22Rv1 (cell line): ENCODE results near the gene KCTD21.
"Not testable (repeated sequence)": the region's sequence is repeated elsewhere in the genome, so short reads cannot be mapped to it uniquely, and the experiment has no call there.

Experiments
- H3K27ac ChIP-seq: fragments of 450-650 bp; 2 replicates; pipeline ENCODE4 v1.5.1; 2017
- ZFX ChIP-seq: fragments of 450-650 bp; IDR thresholded peaks from 2 replicates; pipeline ENCODE4 v1.6.1; 2017; ENCODE audit warnings: antibody characterized with exemption, borderline replicate concordance
- TF ChIP-seq, protein P1 (sequence below): fragments of 450-650 bp; IDR thresholded peaks from 2 replicates; pipeline ENCODE4 v1.5.1; 2017; ENCODE audit warnings: mild to moderate bottlenecking

The KCTD21 gene, protein sequence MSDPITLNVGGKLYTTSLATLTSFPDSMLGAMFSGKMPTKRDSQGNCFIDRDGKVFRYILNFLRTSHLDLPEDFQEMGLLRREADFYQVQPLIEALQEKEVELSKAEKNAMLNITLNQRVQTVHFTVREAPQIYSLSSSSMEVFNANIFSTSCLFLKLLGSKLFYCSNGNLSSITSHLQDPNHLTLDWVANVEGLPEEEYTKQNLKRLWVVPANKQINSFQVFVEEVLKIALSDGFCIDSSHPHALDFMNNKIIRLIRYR

DNA sequence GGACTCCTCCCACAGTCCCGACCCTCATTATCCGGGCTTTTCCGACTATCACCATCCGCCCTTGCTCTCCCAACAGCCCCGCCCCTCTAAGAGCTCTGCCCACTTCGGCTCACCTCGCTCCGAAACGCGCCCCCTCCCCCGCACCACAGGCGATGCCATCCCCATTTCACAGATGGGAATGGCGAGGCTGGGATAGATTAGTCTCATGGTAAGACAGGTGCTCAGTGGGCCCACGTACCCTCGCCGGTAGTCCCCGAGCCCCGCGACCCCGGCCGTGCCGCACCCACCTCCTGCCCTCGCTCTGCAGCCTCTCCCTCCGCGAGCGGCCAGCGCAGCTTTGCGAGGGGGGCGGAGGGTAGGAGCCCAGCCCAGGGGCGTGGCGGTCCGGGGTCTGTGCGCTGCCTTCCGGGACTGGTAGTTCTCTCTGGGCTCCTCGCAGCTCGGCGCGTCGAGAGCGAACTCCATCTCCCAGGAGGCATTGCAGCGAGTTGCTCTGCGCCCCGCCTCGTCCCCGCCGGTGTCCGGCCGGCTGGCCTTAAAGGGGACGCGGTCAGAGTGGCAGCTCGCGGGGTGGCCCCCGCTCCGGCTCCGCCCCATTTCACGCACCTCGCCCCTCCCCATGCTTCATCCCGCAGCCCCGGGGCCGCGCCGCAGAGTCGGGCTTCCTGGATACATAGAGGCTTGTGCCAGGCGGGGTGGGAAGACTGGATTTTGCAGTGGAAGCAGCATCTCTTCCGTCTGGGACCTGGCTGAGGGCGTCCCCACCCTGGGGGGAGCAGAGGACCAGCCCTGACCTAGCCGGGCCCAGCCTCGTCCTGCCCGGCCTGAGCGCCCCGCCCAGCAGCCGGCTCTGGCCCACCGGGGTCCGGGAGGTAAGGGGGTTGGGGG lies at the start of gene KCTD21, which contains the start of gene USP35:
Gene KCTD21, minus strand, starts transcription at position 341 of the 888 bp plus-strand sequence. CDS start 14,072 bp downstream, outside the sequence.
Gene USP35, plus strand, starts transcription at position 634 of the 888 bp plus-strand sequence. CDS start 7,327 bp downstream, outside the sequence.
- no peak for TF ChIP-seq ZFX
- TF ChIP-seq, protein P1, sequence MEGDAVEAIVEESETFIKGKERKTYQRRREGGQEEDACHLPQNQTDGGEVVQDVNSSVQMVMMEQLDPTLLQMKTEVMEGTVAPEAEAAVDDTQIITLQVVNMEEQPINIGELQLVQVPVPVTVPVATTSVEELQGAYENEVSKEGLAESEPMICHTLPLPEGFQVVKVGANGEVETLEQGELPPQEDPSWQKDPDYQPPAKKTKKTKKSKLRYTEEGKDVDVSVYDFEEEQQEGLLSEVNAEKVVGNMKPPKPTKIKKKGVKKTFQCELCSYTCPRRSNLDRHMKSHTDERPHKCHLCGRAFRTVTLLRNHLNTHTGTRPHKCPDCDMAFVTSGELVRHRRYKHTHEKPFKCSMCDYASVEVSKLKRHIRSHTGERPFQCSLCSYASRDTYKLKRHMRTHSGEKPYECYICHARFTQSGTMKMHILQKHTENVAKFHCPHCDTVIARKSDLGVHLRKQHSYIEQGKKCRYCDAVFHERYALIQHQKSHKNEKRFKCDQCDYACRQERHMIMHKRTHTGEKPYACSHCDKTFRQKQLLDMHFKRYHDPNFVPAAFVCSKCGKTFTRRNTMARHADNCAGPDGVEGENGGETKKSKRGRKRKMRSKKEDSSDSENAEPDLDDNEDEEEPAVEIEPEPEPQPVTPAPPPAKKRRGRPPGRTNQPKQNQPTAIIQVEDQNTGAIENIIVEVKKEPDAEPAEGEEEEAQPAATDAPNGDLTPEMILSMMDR, result no peak
- peak within 1 kb of the TSS; percentile 44 for H3K27ac ChIP-seq

DNA sequence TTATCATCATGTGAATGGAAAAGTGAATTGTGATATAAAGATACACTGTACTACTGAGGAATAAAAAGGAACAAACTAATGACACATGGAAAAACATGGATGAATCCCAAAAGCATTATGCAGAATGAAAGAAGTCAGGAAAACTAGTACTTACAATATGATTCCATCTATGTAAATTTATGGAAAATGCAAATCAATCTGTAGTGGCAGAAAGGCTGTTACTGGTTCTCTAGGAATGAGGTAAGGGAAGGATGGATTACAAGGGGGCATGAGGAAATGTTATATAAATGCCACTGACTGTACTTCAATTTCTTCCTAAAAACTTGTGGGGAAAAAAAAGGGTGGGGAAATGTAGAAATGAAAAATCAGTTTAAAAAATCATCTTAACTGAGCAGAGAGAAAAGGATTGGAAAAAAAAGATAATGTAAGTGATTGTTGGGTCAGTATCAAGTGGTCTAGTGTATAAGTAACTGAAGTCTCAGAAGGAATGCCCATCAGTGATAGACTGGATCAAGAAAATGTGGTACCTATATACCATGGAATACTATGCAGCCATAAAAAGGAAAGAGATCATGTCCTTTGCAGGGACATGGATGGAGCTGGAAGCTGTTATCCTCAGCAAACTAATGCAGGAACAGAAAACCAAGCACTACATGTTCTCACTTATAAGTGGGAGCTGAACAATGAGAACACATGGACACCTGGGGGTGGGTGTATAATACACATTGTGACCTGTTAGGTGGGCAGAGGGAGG lies 49.0 kb upstream of the KCTD21 start:
- no peak overlapping the region for H3K27ac ChIP-seq
- TF ChIP-seq, protein P1, result no peak
- TF ChIP-seq ZFX, result no peak

DNA sequence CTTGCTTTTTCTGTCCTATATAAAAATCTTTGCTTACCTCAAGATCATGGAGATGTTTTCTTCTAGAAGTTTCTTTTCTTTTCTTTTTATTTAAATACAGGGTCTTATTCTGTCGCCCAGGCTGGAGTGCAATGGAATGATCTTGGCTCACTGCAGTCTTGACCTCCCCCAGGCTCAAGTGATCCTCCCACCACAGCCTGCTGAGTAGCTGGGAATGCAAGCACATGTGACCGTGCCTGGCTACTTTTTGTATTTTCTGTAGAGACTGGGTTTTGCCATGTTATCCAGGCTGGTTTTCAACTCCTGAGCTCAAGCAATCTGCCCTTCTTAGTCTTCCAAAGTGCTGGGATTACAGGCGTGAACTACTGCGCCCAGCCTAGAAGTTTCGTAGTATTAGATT lies 45.6 kb upstream of the KCTD21 start:
- no peak overlapping the region for H3K27ac ChIP-seq
- TF ChIP-seq ZFX, result no peak
- TF ChIP-seq, protein P1, result no peak

DNA sequence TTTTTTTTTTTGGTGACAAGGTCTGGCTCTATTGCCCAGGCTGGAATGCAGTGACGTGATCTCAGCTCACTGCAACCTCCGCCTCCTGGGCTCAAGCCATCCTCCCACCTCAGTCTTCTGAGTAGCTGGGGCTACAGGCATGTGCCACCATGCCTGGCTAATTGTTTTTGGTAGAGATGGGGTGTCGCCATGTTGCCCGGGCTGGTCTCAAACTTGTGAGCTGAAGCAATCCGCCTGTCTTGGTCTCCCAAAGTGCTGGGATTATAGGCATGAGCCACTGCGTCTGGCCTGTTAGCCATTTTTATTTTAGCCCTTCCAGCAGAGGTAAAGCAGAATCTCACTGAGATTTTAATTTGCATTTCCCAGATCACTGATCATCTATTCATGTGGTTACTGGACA lies 44.6 kb upstream of the KCTD21 start:
- not testable (repeated sequence) for H3K27ac ChIP-seq

DNA sequence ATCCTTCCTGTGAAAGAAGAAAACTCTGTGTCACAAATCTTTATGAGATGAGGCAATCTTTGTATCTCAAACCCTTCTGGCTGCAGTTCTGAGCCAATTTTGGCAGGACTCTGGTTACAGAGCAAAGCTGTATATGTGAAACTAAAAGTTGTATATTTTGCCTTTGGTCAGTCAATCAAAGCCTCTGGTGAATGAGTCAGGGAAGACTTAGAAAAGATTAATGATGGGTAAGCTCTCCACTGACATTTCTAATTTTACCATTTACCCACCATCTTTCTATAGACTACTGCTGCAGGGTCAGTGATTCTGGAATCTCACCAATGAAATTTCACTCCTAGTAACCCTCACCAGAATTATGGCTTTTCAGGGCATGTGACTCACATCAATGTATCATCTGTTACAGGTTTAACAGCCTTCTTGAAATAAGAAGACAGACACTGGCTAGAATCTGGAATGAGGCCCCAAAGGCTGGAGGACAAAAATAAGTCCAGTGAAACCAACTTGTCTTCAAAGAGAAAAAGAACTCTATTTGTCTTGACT lies 43.6 kb upstream of the KCTD21 start:
- TF ChIP-seq, protein P1, result no peak
- no peak for TF ChIP-seq ZFX
- no peak overlapping the region for H3K27ac ChIP-seq

DNA sequence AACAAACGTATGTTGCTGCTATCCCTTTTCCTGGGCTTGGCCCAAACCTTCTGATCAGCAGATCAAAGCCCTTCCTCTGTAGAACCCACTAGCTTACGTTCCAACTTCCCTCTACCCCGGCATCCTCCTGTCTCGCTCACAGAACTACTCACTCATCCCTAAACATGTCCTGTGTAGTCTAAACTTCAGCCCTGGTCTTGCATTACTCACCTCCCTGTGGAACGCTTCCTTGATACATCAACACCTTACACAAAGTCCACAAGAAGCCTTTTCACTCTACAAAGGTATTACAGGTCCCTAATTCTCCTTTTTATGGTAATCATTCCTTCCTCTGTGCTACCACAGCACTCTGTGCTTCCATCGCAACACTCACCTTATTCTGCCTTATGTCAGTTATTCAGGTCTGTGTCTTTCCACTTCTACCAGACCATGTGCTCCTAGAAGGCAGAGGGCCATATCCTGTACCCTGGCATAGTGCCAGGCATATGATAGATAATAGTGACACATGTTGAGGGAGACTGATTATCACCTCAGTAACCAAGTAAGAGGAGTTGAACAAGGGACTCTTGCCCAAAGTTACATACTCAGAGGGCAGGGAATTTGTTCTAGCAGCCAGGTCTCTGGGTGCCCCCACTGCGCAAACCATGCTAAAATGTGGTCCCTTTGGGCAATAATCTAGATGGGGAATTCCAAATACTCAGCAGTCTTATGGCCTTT lies 41.9 kb upstream of the KCTD21 start:
- H3K27ac ChIP-seq, result no peak overlapping the region
- TF ChIP-seq, protein P1, result no peak
- TF ChIP-seq ZFX, result no peak

DNA sequence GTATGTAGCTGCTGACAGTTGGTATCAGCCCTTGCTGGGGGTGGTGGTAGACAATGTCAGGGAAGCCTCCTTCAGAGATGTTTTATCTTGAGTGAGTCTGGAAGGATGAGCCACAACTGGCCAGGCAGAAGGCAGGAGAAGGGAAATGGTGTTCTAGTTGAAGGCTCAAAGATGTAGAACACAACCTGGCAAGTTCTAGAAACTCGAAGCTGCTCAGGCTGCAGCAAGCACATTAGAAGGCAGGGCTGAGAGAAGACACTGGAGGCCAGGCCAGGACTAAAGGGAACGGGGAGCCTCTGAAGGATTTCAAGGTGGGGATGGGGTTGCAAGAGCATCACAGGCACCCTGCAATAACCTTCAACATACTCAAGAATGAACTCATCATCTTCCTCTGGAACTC lies 40.7 kb upstream of the KCTD21 start:
- TF ChIP-seq, protein P1, result no peak
- TF ChIP-seq ZFX, result no peak
- no peak overlapping the region for H3K27ac ChIP-seq
